Measurements from ENCODE around the gene PPP4R1. TPM values are rescaled to one million over a fixed set of nuclear protein-coding genes. Genes with fewer than 3 reads are reported as not detected.

PPP4R1 gene
- polyA plus RNA-seq, 1 of the 3 experiments (the other 2 are of a cell fraction), result 53.4 TPM

- TF ChIP-seq NFIC (IDR thresholded peaks at IDR 0.05; ENCODE audit: borderline replicate concordance) (no peak), MAX (IDR thresholded peaks at IDR 0.05; ENCODE audit: low read depth) (peak; percentile 89), PBX3 (IDR thresholded peaks at IDR 0.05) (peak; percentile 19; the same call in 1 of the 2 replicates), USF2 (IDR thresholded peaks at IDR 0.05; ENCODE audit: borderline replicate concordance, low read depth, low read length) (peak; percentile 44; the same call in 1 of the 2 replicates)
These were observed 78.8 kb downstream of the PPP4R1 start (continued) for GRCh38 chr18:9535430-9535991.

GRCh38 chr18:9534844-9535243 is 79.5 kb downstream of the PPP4R1 start:
- no peak for DNase-seq
- 84% methylated on average over 3 of the region's 11 CpGs for WGBS (ENCODE audit: low lambda C conversion rate)
- Histone ChIP-seq H3K4me2 (no peak overlapping the region), H3K9ac (peak overlapping the region; percentile 52; the same call in 1 of the 2 replicates), H2AFZ (ENCODE audit: low read depth) (no peak overlapping the region), H3K27ac (ENCODE audit: low read depth in 2 of 2, low read length in 1 of 2) (peak overlapping the region; percentile 24 to 88), H3K4me3 (ENCODE audit: low read depth in 2 of 2, low read length in 1 of 2) (no peak overlapping the region), H3K9me2 (no peaks in the 10 kb centered on the region), H3K27me3 (ENCODE audit: insufficient read depth) (no peaks in the 10 kb centered on the region), H4K20me1 (ENCODE audit: insufficient read depth) (no peaks in the 10 kb centered on the region), H3K36me3 (replicated peaks in 1 of 2; ENCODE audit: control insufficient read depth in 1 of 2, insufficient read depth in 2 of 2, low read length in 1 of 2) (peaks cover 36 to 50% of the 10 kb centered on the region in 2 experiments), H3K79me2 (ENCODE audit: insufficient read depth) (no peaks in the 10 kb centered on the region), H3K9me3 (no peaks in the 10 kb centered on the region), H3F3A (replicated peaks; ENCODE audit: insufficient read depth) (peaks cover 40% of the 10 kb centered on the region), H3K4me1 (ENCODE audit: control insufficient read depth in 1 of 2, insufficient read depth in 2 of 2, low read depth in 1 of 2, low read length in 1 of 2) (peaks cover 13 to 23% of the 10 kb centered on the region in 2 experiments; a peak in 3 of 4 replicates)
- POLR2A ChIA-PET, result no interaction called here
- TF ChIP-seq IRF3 (IDR thresholded peaks at IDR 0.05; ENCODE audit: low read depth, low read length) (no peak), PBX3 (IDR thresholded peaks at IDR 0.05) (no peak), GABPA (IDR thresholded peaks at IDR 0.05; ENCODE audit: low read depth) (no peak), FOXJ3 (CRISPR knock-in tag; IDR thresholded peaks at IDR 0.05) (no peak), YY1 (IDR thresholded peaks at IDR 0.05; ENCODE audit: low read depth) (no peak), CTCF (IDR thresholded peaks at IDR 0.05) (no peak)
- CTCF ChIA-PET, result no interaction called here
